GM18867 (cell line): ENCODE measurements around the gene ZNF566.

Experiments used
- ATAC-seq: cut with Tn5 transposase; IDR thresholded peaks from one replicate; pipeline ENCODE4 v1.9.1; 2021; ENCODE audit warnings: mild to moderate bottlenecking, moderate library complexity; ENCODE audit not compliant: unreplicated experiment

ZNF566 gene

DNA sequence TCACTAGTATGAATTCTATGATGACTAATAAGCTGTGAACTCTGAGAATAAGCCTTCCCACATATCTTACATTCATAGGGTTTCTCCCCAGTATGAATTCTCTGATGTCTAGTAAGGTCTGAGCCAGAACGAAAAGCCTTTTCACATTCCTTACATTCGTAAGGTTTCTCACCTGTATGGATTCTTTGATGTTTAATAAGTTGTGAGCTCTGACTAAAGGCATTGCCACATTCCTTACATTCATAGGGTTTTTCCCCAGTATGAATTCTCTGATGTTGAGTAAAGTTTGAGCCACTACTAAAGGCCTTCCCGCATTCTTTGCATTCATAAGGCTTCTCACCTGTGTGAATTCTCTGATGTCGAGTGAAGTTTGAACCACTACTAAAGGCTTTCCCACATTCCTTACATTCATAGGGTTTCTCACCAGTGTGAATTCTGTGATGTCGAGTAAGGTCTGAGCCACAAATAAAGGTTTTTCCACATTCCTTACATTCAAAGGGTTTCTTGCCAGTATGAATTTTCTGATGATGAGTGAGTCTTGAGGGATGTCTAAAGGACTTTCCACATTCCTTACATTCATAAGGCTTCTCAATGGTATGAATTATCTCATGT, 40.2 kb downstream of the ZNF566 start:
- no peak for ATAC-seq

DNA sequence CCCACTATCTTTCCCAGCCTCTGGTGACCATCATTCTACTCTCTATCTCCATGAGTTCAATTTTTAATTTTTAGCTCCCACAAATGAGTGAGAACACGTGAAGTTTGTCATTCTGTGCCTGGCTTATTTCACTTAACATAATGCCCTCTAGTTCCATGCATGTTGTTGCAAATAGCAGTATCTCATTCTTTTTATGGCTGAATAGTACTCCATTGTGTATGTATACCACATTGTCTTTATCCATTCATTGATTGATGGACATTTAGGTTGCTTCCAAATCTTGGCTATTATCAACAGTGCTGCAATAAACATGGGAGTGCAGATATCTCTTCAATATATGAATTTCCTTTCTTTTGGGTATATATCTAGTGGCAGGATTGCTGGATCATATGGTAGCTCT, 48.0 kb downstream of the ZNF566 start:
- no peak for ATAC-seq

DNA sequence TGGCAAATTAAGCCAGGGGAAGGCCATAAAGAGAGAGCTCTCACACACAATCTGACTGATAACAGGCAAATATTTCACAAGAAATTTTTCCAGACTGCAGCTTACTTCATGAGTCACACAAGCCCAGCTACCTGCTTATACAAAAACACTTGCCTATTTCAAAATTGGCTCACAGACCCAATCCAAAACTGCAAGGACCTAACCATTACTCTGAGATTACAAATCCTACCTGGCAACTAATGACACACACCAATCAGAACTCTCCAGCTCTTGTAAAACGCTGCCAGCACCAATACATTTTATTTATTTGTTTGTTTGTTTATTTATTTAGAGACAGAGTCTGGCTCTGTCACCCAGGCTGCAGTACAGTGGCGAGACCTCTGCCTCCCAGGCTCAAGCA, 52.8 kb downstream of the ZNF566 start:
- ATAC-seq: no peak

DNA sequence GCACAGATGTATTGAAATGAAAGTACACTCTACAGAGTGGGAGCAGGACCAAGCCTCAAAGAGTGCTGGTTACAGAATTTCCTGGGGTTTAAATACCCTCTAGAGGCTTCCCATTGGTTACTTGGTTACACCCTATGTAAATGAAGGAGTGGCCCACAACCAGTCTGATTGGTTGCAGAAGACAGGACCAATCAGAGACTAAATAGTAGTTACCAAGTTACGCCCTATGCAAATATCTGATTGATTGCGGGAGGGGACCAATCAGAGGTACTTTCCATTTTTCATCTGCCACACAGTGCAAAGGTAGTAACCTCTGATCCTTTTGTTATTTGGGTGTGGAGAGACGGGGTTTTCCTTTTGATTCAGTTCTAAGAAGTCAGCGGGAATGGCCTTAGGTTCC, 65.4 kb downstream of the ZNF566 start:
- no peak for ATAC-seq

DNA sequence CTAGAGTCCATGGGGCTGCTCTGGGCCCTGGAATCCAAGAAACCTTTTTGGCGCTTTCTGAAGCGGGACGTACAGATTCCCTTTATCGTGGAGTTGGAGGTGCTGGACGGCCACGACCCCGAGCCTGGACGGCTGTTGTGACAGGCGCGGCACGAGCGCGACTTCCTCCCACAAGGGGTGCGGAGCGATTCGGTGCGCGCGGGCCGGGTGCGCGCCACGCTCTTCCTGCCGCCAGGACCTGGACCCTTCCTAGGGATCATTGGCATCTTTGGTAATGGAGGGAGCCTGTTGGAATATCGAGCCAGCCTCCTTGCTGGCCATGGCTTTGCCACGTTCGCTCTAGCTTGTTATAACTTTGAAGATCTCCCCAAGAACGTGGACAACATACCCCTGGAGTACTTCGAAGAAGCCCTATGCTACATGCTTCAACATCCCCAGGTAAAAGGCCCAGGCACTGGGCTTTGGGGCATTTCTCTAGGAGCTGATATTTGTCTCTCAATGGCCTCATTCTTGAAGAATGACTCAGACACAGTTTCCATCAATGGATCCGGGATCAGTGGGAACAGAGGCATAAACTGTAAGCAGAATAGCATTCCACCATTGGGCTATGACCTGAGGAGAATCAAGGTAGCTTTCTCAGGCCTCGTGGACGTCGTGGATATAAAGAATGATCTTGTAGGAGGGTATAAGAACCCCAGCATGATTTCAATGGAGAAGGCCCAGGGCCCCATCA, 67.4 kb downstream of the ZNF566 start:
- no peak for ATAC-seq

DNA sequence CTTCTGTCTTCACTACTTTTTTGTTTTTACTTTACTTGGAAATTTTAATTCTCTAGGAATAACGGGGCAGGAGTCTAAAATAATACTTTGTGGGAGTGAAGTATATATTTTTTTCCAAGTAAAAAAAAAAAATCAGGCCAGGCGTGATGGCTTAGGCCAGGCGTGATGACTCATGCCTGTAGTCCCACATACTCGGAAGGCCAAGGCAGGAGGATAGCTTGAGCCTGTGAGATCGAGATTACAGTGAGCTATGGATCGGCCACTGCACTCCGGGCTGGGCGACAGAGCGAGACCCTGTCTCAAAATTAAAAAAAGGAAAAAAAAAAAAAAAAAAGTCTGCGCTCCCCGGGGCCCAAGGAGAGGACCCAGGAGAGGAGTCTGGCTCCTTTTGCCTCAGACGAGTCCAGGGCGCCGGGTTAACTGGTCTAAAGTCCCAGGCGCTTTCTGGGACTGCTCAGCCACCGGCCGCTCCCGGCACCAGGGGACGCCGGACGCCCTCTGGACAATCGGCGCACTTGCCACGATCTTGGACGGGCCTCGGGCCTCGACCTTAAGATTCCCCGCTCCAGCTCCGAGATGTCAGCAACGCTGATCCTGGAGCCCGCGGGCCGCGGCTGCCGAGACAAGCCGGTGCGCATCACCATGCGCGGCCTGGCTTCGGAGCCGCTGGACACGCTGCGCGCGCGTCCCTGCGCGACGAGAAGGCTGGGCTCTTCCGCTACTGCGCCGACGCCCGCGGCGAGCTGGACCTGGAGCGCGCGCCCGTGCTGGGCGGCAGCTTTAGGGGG, 68.2 kb downstream of the ZNF566 start:
- no peak for ATAC-seq

DNA sequence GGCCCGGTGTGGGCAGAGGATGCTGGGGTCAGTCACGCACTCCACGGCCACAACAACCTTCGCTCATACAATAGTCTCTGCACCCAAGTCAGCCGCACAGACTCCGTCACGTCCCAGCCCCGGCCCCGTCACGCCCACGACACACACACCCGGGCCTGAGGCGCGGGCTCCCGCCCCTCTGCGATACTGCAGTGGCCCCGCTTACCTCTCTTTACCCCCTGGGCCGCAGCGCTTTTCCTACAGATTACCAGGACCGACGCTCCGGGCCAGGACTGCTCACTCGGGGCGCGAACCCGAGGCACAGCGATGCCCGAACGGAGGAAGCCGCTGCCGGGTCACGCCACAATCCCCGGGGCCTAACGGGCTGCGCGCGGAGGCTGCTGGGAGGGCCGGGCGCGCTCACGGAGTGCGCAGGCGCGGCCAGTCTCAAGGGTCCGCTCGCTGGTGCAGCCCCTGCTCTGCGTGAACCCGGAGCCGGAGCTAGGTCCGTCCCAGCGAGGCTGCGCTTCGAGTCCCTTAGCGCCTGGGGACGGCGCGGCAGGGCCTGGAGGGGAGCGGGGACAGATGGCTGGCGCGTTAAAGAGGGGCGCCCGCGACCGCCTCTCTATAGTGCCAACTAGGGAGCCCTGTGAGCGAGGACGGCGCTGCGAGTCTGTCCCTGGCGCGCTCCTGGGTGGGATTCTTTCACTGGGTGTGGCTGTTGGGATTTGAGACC, 70.9 kb downstream of the ZNF566 start, which contains the start of gene ZFP82:
TSS of gene ZFP82 (minus strand) at position 358 of the 715 bp plus-strand sequence. CDS start 8,855 bp downstream, outside the sequence.
- peak; percentile 90 for ATAC-seq

DNA sequence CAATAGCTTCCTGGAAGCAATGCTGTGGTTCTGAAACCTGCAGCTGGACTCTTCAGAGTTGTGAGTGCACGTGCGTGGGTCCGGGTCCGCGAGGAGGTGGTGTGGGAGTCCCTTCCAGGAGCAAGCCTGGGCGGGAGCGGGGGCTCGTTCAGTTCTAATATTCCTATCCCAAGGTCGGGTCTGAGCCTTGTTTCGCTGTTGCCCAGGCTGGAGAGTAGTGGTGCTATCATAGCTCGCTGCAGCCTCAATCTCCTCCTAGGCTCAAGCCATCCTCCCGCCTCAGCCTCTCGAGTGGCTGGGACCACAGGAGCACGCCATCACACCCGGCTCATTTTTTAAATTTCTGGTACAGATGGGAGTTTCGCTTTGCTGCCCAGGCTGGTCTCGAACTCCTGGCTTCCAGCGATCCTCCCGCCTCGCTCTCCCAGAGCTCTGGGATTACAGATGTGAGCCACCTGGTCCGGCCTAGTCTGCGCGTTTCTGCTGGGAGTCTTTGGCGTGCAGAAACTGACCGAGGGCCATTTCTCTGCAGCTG, 71.5 kb downstream of the ZNF566 start:
- ATAC-seq: no peak

DNA sequence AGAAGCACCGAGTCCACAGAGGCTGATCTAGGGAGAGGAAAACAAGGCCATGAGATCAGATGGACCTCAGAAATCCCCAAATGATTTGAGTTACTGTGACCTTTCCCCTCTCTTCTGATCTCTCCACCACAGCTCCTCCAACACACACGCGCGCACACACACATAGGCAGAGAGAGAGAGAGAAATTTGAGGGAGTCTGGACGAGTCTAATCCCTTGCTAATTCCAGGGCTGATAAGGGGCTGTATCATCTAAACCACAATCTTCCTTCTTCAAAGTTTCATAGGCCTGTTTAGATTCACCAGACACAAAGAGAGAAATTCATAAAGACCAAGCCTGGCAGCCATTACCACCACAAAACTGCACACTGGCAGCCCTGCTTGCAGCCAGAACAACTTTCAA, 79.5 kb downstream of the ZNF566 start:
- ATAC-seq: no peak

DNA sequence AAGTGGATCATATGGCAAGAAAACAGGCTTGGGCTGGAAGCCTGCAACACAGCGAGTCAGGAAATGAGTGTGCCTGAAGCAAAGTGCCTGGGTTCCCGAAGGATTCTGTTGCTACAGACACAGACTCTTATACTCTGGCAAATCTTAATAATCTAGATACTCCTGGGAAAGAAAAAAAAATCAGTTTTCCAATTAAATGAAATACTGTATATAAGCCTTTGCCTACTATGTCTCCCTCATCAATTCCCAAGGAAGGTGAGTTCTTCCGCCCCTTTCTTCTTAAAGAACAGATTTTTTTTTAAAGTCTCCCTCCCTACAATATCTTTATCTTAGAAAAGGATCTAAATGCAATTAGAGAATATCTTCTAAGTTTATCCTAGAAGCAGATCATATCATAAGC, 81.3 kb downstream of the ZNF566 start:
- ATAC-seq: no peak

DNA sequence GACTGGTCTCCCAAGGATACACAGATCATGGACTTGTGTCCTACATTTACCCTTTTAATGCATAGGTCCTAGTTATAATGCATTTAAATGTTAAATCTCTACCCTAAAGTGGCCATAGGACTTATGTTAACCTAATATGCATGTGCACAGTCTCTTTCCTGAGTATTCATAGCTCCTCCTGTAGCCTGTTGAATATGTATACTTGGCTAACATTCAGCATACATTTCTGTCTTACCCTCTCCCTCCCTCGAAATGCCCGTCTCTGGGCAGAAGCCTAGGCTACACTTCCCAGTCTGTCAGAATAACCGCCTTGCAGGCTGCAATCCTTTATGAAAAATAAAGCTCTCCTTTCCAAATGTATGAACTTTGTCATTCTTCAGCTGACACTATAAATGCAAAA, 84.9 kb downstream of the ZNF566 start:
- ATAC-seq: no peak

DNA sequence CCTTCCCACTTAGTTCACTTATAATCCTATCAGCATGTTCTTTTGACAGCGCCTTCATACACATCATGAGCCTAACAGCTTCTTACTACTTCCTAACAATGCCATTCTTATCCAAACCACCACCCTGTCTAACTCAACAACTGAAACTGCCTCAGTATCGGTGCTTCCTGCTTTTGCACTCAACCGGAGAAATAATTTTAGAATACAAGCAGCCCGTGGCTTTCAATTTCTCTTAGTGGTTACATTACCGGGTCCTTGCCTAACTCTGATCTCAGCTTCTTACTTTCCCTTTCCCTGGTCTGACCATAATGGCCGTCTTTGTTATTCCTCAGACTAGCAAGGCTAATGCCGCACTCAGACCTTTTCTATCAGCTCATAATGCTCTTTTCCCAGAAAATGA, 87.9 kb downstream of the ZNF566 start:
- no peak for ATAC-seq

DNA sequence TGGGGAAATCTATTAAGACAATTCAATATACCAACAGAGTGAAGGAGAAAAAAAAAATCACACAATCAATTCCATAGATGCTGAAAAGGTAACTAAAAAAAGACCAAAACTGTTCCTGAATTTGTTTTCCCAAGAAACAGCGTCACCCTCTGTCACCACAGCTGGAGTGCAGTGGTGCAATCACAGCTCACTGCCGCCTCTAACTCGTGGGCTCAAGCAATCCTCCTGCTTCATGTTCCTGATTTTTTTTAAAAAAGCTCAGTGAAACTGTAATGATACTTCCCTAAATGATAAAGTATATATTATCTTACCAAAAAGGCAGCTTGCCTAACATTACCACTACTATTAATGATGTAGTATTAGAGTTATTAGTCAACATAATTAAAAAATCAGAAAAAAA, 90.8 kb downstream of the ZNF566 start:
- ATAC-seq: no peak
